Measurements from ENCODE around the gene ALKBH3. TPM values are rescaled to one million over a fixed set of nuclear protein-coding genes. Genes with fewer than 3 reads are reported as not detected.

ALKBH3 gene
- total RNA-seq, 1 experiment from 2014 or later: 65.6 TPM

DNA sequence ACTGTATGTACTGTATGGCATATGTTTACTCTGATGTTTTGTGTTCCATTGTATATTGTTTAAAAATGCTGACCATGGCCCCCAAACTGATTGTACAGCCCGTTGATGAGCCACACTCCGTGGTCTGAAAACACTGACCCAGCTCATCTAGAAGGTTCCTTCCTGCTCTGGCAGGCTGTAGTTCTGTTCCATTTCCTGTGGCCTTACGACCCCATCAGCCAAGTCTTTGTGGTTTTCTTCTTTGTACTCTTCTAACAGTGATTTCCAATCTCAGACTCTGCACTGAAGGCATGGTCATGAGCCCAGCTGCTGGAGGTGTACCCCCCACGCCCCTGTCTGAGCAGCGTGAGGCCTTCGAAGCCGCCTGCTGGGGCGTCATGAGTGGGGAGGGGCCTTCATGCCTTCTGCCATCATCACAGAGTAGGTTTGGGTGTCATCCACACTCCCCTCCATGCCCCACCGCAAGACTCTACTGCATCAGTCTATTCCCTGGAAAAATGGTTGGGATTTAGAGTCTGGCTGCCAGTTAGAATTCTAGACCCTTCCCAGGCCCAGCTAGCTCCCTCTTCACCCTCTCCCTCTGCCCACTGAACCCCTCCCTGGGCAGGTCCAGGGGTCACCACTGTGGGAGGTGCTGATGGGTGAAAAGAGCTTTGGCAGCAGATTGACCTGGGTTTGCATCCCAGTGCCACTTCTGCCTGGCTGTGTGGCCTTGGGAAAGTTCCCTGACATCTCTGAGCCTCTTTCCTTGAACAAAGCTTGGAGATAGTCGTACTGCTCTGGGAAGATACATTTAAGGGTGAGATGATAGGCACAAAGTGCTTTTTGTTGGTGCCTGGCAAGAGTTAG lies 50.5 kb downstream of the ALKBH3 start:
- in situ Hi-C loops (cut with HindIII; ENCODE audit: low pct_unique_long_range_greater_than_20kb, low sequenced_read_pairs): no loop called here
- DNase-seq (ENCODE audit: low read depth, low spot score): no peak

DNA sequence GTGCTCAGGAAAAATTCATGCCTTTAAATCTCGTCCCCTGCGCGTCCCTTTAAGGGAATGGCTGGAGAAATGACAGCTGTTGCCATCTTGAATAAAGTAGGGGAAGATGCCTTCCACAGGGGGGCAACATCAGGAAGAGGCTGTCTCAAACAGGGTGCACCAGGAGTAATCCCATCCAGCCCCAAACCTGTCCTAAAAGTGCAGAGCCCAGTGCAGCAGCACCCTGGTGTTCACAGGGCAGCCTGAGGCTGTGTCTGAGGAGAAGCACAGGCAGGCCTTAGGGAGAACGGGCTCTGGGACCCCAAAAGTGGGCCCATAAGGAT lies 51.0 kb downstream of the ALKBH3 start:
- in situ Hi-C loops (cut with HindIII; ENCODE audit: low pct_unique_long_range_greater_than_20kb, low sequenced_read_pairs): no loop called here

GRCh38 chr11:43933226-43933607 lies 52.6 kb downstream of the ALKBH3 start:
- in situ Hi-C loops (cut with HindIII; ENCODE audit: low pct_unique_long_range_greater_than_20kb, low sequenced_read_pairs): no loop called here
- DNase-seq (ENCODE audit: low read depth, low spot score): no peak

More for the DNA sequence above, 51.0 kb downstream of the ALKBH3 start:
- DNase-seq (ENCODE audit: low read depth, low spot score): no peak

- no peak for DNase-seq (ENCODE audit: low read depth, low spot score)
- in situ Hi-C loops (cut with HindIII; ENCODE audit: low pct_unique_long_range_greater_than_20kb, low sequenced_read_pairs): no loop called here
Measured at GRCh38 chr11:43933608-43934551, 53.2 kb downstream of the ALKBH3 start.

DNA sequence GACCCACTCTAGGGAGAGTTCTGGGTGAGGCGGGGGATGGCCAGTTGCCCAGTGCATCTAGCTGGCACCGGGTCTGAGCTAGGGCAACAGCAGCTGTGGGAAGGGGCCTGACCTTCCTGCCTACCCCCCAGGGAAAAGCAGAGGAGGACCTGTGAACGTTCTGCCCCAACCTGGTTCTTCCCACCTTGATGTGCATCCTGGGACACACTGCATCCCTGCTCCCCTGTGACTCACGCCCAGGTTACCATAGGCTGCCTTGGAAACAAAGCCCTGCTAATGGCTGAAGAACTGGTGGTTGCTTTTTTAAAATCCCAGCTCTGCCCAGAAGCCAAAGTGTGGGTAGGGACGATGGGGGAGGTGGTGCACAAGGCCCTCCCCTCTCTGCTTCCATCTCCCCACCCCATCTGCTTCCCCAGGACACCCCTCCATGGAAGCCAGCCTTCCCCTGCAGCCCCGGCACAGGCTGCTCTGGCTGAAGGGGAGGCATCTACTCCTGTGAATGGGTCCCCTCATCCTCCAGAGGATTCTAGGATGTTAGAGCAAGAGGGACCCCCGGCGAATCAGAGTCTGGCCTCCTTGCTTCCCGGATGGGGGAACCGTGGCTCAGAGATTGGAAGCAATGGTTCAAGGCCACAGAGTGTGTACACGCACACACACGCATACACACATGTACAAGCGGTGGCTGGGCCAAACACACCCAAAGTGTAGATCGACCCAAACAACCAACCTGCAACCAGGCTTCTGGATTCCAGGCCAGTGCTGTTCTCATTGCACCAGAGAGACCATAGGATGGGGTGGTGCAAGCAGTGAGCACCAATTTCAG lies 54.2 kb downstream of the ALKBH3 start:
- in situ Hi-C loops (cut with HindIII; ENCODE audit: low pct_unique_long_range_greater_than_20kb, low sequenced_read_pairs): no loop called here
- no peak for DNase-seq (ENCODE audit: low read depth, low spot score)

DNA sequence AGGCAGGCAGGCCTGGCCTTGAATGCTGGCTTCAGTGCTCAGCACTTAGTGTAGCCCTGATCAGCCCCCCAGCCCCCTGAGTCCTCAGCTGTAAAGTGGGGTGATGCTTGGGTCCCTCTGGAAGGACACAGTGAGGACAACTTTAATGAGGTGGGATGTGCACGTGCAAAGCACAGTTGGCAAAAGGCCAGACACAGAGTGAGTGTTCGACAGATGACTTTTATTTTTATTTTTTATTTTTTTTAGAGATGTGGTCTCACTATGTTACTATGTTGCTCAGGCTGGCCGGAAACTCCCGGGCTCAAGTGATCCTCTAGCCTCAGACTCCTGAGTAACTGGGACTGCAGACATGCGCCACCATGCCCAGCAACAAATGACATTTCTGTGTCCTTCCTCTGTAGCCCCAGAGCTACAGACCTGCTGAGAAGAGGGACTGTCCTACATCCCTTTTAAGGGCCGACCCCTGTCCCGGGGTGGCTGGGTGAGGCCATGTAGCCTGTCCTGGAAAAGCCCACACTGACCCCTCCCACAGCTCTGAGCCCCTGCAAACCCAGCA lies 54.9 kb downstream of the ALKBH3 start:
- in situ Hi-C loops (cut with HindIII; ENCODE audit: low pct_unique_long_range_greater_than_20kb, low sequenced_read_pairs): no loop called here
- no peak for DNase-seq (ENCODE audit: low read depth, low spot score)

DNA sequence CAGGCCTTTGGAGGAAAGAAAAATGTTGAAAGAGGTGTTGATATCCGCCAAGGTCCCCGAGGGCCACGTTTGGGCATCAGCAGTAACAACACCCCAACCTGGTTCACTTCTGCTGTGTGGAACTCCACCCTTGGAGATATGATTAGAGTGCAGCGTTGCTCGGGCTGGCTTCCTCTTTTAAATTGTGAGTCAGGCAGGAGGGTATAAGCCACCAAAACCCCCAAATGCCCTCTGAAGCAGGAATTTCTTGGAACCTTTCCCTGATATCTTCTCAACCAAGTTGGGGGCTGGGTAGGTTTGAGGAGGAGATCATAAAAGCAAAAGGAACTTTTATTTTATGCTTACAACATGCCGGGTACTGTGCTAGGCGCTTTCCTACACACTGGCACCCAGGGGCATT lies 55.4 kb downstream of the ALKBH3 start:
- in situ Hi-C loops (cut with HindIII; ENCODE audit: low pct_unique_long_range_greater_than_20kb, low sequenced_read_pairs): no loop called here
- DNase-seq (ENCODE audit: low read depth, low spot score): no peak

DNA sequence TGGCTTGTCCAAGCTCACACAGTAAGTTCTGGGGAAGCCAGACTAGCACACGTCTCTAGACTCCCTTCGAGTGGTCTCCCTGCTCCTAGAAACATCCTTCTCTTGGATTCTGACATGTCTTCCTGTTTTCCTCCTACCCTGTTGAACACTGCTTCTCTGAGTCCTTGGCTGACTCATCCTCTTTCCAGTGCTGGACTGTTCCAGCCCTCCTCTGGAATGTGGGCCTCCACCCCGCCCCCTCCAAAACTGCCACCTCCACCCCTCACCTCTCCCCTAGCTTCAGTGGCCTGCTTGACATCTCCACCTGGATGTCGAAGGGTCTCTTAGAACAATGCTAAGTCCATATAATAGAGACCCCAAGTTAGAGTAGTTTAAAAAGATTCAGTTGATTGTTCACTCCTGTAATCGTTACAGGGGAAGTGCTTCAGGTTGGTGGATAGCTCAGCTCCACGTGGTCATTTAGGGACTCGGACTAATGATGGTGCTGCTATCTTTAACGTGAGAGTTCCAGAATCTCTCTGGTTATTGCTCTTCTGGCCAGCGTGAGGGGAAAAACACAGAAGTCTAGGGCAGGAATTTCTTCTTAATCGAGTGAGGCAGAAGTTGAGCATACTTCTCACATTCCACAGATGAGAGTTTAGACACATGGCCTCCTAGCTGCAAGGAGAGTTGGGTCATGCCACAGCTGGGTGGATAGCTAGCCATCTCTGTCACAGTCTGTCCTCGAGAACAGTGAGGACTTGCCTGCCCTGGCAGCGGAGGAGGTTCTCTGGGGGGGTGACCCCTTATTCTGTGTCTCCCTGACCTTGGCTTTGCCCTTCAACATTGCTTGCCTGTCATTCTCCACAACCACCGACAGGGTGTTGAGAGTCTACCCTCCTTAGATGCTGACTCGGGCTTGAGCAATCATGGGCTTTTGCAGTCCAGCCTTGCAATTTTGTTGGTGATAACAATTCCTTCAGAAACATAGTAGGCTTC lies 57.1 kb downstream of the ALKBH3 start:
- in situ Hi-C loops (cut with HindIII; ENCODE audit: low pct_unique_long_range_greater_than_20kb, low sequenced_read_pairs): no loop called here
- DNase-seq (ENCODE audit: low read depth, low spot score): peak; percentile 63

DNA sequence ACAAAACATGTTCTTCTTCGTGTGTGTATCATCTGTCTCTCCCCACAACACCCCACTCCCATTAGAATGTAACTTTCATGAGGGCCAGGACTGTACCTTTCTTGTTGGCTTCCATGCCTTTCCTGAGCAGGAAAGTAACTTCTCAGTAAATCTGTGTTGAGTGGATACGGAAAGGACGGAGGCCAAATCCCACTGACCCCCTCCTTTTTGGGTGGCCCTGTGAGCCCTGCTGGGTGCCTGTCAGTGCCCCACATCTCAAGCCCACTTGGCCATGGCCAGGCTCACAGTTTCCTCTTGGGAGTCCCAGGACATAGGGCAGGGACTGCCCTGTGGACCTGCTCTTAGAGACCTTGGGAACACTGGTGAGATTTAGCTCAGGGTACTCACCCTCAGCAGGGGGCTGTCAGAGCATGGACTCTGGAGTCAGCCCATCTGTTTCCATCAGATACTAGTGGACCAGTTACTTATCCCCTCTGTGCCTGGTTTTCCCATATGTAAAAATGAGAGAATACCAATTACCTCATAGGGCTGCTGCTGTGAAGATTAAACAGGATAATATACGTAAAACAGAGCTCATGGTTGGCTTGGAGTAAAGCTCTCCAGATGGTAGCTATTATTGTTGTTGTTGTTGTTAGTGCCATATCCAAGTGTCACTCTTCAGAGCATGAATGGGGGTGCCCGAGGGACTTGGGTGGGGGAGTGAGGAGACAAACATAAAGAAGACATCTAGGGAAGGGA lies 60.8 kb downstream of the ALKBH3 start:
- DNase-seq (ENCODE audit: low read depth, low spot score): no peak
- in situ Hi-C loops (cut with HindIII; ENCODE audit: low pct_unique_long_range_greater_than_20kb, low sequenced_read_pairs): no loop called here

- in situ Hi-C loops (cut with HindIII; ENCODE audit: low pct_unique_long_range_greater_than_20kb, low sequenced_read_pairs): no loop called here
- DNase-seq (ENCODE audit: low read depth, low spot score): peak; percentile 51
Measured at GRCh38 chr11:43942662-43943371, 62.2 kb downstream of the ALKBH3 start.

DNA sequence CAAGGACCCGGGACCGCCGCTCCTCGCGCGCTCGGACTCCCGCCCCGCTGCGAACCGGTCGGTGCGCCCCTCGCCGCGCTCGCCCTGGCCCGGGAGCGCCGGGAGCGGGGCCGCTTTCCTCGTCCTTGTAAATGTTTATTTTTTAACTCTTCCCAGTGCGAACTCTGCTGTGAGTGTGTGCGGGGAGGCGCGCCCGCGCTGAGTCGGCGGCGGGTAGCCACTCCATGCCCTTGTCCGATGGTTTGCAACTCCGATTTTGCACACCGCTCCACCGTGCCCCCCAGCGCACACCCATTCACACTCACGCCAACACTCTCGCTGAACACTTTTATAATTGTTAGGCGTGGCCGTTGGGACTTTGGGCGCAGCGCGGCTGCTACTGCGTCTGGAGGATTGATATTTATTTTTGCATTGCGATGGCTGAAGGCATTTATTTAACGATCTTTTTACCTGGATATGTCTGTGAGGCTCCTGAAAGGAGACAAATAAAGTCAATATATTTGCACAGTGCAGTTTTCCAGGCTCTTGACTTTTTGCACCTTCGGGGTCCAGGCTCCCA lies 62.8 kb downstream of the ALKBH3 start:
- in situ Hi-C loops (cut with HindIII; ENCODE audit: low pct_unique_long_range_greater_than_20kb, low sequenced_read_pairs): no loop called here
- DNase-seq (ENCODE audit: low read depth, low spot score): no peak

DNA sequence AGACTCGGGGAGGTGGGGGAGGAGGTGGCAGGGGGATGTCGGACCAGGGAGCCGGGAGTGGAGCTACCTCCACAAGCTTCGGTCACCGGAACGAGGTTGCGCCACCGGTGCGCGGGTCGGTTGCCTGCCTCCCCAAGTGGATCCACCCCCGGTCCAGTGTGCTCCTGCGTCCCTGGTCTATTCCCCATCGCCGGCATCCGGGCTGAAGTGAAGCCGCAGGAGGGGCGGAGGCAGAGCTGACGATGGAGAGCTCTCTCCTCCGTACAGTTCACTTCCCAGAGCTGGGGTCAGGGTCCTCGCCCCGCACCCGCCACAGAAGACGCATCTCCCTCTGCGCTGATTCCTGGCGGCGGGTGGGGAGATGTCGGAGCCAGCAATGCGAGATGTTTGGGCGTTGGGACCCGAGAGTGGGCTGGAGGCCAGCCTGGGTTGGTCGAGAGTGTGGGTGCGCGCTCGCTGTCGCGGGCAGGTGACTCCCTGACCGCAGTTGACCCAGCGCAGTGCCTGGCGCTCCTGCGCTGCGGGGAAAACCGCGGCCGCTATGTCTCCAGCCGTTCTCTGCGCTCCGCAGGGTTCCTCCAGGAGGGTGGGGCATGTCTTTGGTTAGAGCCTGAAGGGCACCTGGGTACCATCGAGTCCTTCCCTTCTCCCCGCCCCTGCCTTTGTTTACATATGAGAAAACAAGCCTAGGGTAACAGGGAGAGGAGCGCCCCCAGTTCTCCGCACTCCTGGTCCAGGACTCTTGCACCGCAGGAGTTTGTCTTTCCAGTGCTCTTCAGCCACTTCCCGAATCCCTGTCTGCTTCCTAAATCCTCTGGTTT lies 63.5 kb downstream of the ALKBH3 start:
- DNase-seq (ENCODE audit: low read depth, low spot score): no peak
- in situ Hi-C loops (cut with HindIII; ENCODE audit: low pct_unique_long_range_greater_than_20kb, low sequenced_read_pairs): no loop called here

- in situ Hi-C loops (cut with HindIII; ENCODE audit: low pct_unique_long_range_greater_than_20kb, low sequenced_read_pairs): no loop called here
- peak; percentile 77 for DNase-seq (ENCODE audit: low read depth, low spot score)
Measured at GRCh38 chr11:43944761-43945311, 64.2 kb downstream of the ALKBH3 start.

DNA sequence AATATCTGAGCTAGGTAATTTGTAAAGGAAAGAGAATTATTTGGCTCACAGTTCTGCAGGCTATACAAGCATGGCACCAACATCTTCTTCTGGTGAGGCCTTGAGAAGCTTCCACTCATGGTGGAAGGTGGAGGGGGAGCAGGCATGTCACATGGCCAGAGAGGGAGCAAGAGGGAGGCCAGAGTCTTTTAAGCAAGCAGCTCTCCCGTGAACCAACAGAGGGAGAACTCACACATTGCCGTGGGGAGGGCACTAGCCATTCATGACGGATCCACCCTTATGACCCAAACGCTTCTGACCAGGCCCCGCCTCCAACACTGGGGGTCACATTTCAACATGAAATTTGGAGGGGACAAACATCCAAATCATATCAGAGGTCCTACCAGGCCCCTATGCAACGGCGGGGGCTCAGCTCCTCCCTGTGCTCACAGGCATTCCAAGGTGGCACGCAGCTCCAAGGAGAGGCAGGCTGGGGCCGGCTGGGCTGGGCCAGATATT lies 66.4 kb downstream of the ALKBH3 start:
- peak; percentile 79 for DNase-seq (ENCODE audit: low read depth, low spot score)
- in situ Hi-C loops (cut with HindIII; ENCODE audit: low pct_unique_long_range_greater_than_20kb, low sequenced_read_pairs): no loop called here
